Measurements from ENCODE around the gene NFKBIE.

Gene NFKBIE

DNA sequence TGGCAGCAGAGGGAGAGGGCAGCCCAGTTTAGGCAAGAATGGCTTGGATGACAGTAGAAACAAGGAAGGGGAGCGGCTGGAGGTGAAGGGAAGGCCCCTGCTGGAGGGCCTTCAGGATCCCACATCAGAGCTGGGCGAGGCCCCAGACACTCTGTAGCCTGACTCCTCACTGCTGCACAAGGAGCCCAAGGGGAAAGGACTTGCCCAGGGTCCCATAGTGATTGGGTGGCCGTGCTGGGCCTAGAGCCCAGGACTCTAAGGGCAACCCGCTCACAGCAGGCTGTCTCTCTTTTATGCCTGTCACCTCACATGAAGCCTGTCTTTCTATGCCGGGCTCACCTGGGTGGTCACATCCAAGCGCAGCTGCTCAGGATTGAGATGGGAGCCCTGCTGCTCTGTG lies 38.5 kb upstream of the NFKBIE start:
- Histone ChIP-seq H2AFZ (ENCODE audit: low read length) (no peak overlapping the region), H3K27ac (ENCODE audit: low read depth, low read length, poor library complexity, severe bottlenecking) (no peak overlapping the region), H3K4me1 (ENCODE audit: insufficient read depth, low read length, severe bottlenecking) (no peaks in the 10 kb centered on the region), H3K9ac (ENCODE audit: low read length) (no peak overlapping the region), H3K4me3 (ENCODE audit: low read depth, low read length, poor library complexity, severe bottlenecking) (no peak overlapping the region), H4K20me1 (ENCODE audit: insufficient read depth, low read length) (no peaks in the 10 kb centered on the region), H3K36me3 (ENCODE audit: insufficient read depth, low read length) (peaks cover 73% of the 10 kb centered on the region), H3K9me2 (ENCODE audit: low read depth, low read length) (no peaks in the 10 kb centered on the region), H3K9me3 (ENCODE audit: low read length) (no peaks in the 10 kb centered on the region), H3K79me2 (ENCODE audit: insufficient read depth, low read length) (no peaks in the 10 kb centered on the region), H3F3A (ENCODE audit: insufficient read depth, low read length) (no peaks in the 10 kb centered on the region), H3K4me2 (ENCODE audit: low read length) (no peak overlapping the region), H3K27me3 (ENCODE audit: insufficient read depth, low read length) (no peaks in the 10 kb centered on the region)
- TF ChIP-seq EZH2 (IDR thresholded peaks at IDR 0.05; ENCODE audit: borderline replicate concordance, low read length) = no peak
- TF ChIP-seq, protein P1, sequence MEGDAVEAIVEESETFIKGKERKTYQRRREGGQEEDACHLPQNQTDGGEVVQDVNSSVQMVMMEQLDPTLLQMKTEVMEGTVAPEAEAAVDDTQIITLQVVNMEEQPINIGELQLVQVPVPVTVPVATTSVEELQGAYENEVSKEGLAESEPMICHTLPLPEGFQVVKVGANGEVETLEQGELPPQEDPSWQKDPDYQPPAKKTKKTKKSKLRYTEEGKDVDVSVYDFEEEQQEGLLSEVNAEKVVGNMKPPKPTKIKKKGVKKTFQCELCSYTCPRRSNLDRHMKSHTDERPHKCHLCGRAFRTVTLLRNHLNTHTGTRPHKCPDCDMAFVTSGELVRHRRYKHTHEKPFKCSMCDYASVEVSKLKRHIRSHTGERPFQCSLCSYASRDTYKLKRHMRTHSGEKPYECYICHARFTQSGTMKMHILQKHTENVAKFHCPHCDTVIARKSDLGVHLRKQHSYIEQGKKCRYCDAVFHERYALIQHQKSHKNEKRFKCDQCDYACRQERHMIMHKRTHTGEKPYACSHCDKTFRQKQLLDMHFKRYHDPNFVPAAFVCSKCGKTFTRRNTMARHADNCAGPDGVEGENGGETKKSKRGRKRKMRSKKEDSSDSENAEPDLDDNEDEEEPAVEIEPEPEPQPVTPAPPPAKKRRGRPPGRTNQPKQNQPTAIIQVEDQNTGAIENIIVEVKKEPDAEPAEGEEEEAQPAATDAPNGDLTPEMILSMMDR (IDR thresholded peaks at IDR 0.05; ENCODE audit: low read length) = no peak

DNA sequence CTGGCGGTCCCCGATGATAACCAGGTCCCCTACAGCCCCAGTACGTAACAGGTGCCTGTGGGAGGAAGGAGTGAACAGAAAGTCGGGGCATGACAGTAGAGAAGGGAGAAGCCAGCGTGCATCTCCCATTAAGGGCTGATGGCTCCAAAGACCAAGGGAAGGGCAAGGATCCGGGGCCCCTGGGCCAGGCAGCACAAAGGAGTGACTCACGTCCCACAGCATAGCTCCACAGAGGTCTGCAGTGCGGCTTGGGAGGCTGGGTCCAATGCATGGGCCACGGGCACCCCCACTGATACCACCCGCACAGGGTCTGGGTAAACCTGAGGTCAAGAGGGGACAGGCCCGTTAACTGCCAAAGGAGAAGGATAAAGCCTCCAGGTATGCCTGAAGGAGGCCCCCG lies 37.5 kb upstream of the NFKBIE start:
- TF ChIP-seq EZH2 (IDR thresholded peaks at IDR 0.05; ENCODE audit: borderline replicate concordance, low read length) = no peak
- TF ChIP-seq, protein P1 (IDR thresholded peaks at IDR 0.05; ENCODE audit: low read length) = no peak

DNA sequence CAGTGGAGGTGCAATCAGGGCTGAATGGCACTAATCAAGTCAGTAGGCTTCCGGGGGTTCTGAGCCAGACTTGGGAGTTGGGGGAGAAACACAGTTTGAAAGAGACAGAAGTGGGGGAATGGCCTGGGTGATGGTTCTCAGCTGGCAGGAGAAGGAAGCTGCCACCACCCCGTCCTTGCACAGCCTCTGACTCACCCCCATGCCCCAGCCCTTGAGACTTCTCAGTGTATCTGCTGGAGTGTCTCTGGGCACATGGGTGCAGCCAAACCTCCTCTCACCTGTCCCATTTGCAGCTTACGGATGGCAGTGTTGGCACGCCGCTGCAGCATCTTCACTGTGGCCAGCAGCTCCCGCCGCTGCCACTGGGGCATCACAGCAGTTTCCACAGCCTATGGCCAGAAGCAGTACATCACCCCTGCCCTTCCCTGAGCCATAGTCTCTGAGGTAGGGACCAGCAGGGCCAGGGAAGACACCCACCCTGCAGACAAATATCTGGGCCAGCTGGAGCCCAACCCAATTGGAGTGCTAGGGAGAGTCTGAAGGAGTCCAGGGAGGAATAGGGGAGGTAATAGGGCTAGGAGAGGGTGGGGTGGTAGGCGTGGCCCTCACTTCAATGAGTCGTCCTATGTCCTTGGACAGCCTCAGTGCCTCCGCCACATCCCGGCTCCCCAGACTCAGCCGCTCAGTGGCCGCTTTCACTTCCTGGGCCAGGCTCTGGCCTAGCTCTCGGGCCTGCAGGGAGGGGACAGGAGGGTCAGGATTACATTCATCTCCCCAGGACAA lies 36.6 kb upstream of the NFKBIE start:
- no peak overlapping the region for H2AFZ ChIP-seq (ENCODE audit: low read length)
- no peak overlapping the region for H3K27ac ChIP-seq (ENCODE audit: low read depth, low read length, poor library complexity, severe bottlenecking)
- no peak overlapping the region for H3K4me2 ChIP-seq (ENCODE audit: low read length)
- H3K27me3 ChIP-seq (ENCODE audit: insufficient read depth, low read length) = no peaks in the 10 kb centered on the region
- H3K79me2 ChIP-seq (ENCODE audit: insufficient read depth, low read length) = no peaks in the 10 kb centered on the region
- no peaks in the 10 kb centered on the region for H4K20me1 ChIP-seq (ENCODE audit: insufficient read depth, low read length)
- H3K4me1 ChIP-seq (ENCODE audit: insufficient read depth, low read length, severe bottlenecking) = no peaks in the 10 kb centered on the region
- peaks cover 64% of the 10 kb centered on the region for H3K36me3 ChIP-seq (ENCODE audit: insufficient read depth, low read length)
- TF ChIP-seq, protein P1 (IDR thresholded peaks at IDR 0.05; ENCODE audit: low read length) = no peak
- TF ChIP-seq EZH2 (IDR thresholded peaks at IDR 0.05; ENCODE audit: borderline replicate concordance, low read length) = no peak
- H3K4me3 ChIP-seq (ENCODE audit: low read depth, low read length, poor library complexity, severe bottlenecking) = no peak overlapping the region
- H3K9me2 ChIP-seq (ENCODE audit: low read depth, low read length) = no peaks in the 10 kb centered on the region
- no peak overlapping the region for H3K9ac ChIP-seq (ENCODE audit: low read length)
- no peaks in the 10 kb centered on the region for H3K9me3 ChIP-seq (ENCODE audit: low read length)
- no peaks in the 10 kb centered on the region for H3F3A ChIP-seq (ENCODE audit: insufficient read depth, low read length)

More for the DNA sequence above, 37.5 kb upstream of the NFKBIE start:
- H3K9me3 ChIP-seq (ENCODE audit: low read length) = no peaks in the 10 kb centered on the region
- H3K36me3 ChIP-seq (ENCODE audit: insufficient read depth, low read length) = peaks cover 71% of the 10 kb centered on the region
- no peaks in the 10 kb centered on the region for H3F3A ChIP-seq (ENCODE audit: insufficient read depth, low read length)
- H2AFZ ChIP-seq (ENCODE audit: low read length) = no peak overlapping the region
- no peaks in the 10 kb centered on the region for H3K4me1 ChIP-seq (ENCODE audit: insufficient read depth, low read length, severe bottlenecking)
- H3K79me2 ChIP-seq (ENCODE audit: insufficient read depth, low read length) = no peaks in the 10 kb centered on the region
- no peak overlapping the region for H3K4me3 ChIP-seq (ENCODE audit: low read depth, low read length, poor library complexity, severe bottlenecking)
- no peaks in the 10 kb centered on the region for H4K20me1 ChIP-seq (ENCODE audit: insufficient read depth, low read length)
- H3K27ac ChIP-seq (ENCODE audit: low read depth, low read length, poor library complexity, severe bottlenecking) = no peak overlapping the region
- no peak overlapping the region for H3K4me2 ChIP-seq (ENCODE audit: low read length)
- no peak overlapping the region for H3K9ac ChIP-seq (ENCODE audit: low read length)
- H3K27me3 ChIP-seq (ENCODE audit: insufficient read depth, low read length) = no peaks in the 10 kb centered on the region
- no peaks in the 10 kb centered on the region for H3K9me2 ChIP-seq (ENCODE audit: low read depth, low read length)

All from OCI-LY1 (cell line).